RWPE2 (cell line): ENCODE measurements around the gene SYT10.
A peak's percentile ranks its signal among the peaks of the same experiment; 100 is the strongest.

Experiments
- ATAC-seq: fragments of 200-7000 bp; cut with Tn5 transposase; 3 replicates; pipeline ENCODE4 v1.9.1; 2021; ENCODE audit warnings: low read depth
- DNase-seq: peaks from one replicate; pipeline ENCODE4 v3.0.0-alpha.2; 2020; ENCODE audit warnings: low spot score
- H3K27ac ChIP-seq: fragments of 450-650 bp; 2 replicates; pipeline ENCODE4 v1.5.1; 2017; ENCODE audit warnings: mild to moderate bottlenecking; ENCODE audit not compliant: poor library complexity, severe bottlenecking
- H3K27me3 ChIP-seq: fragments of 250-450 bp; sonication (Bioruptor Pico); 2 replicates; pipeline ENCODE4 v1.5.1; 2021; ENCODE audit warnings: mild to moderate bottlenecking, moderate library complexity; ENCODE audit not compliant: insufficient read depth, poor library complexity, severe bottlenecking
- H3K36me3 ChIP-seq: fragments of 250-450 bp; sonication (Bioruptor Pico); 2 replicates; pipeline ENCODE4 v1.5.1; 2020; ENCODE audit warnings: low read depth, mild to moderate bottlenecking, moderate library complexity
- H3K4me1 ChIP-seq: fragments of 250-450 bp; sonication (Bioruptor Pico); 2 replicates; pipeline ENCODE4 v1.5.1; 2021; ENCODE audit warnings: mild to moderate bottlenecking, moderate library complexity; ENCODE audit not compliant: insufficient read depth, poor library complexity, severe bottlenecking
- H3K4me3 ChIP-seq: fragments of 250-450 bp; sonication (Bioruptor Pico); 2 replicates; pipeline ENCODE4 v1.5.1; 2021; ENCODE audit warnings: mild to moderate bottlenecking, moderate library complexity; ENCODE audit not compliant: severe bottlenecking
- H3K9me3 ChIP-seq: fragments of 250-450 bp; sonication (Bioruptor Pico); 2 replicates; pipeline ENCODE4 v1.5.1; 2021; ENCODE audit warnings: mild to moderate bottlenecking, moderate library complexity; ENCODE audit not compliant: severe bottlenecking
- TF ChIP-seq, protein P1 (sequence below): fragments of 450-650 bp; IDR thresholded peaks from one replicate; pipeline ENCODE4 v1.5.1; 2017; ENCODE audit warnings: mild to moderate bottlenecking, moderate library complexity; ENCODE audit not compliant: poor library complexity, severe bottlenecking

Gene SYT10

DNA sequence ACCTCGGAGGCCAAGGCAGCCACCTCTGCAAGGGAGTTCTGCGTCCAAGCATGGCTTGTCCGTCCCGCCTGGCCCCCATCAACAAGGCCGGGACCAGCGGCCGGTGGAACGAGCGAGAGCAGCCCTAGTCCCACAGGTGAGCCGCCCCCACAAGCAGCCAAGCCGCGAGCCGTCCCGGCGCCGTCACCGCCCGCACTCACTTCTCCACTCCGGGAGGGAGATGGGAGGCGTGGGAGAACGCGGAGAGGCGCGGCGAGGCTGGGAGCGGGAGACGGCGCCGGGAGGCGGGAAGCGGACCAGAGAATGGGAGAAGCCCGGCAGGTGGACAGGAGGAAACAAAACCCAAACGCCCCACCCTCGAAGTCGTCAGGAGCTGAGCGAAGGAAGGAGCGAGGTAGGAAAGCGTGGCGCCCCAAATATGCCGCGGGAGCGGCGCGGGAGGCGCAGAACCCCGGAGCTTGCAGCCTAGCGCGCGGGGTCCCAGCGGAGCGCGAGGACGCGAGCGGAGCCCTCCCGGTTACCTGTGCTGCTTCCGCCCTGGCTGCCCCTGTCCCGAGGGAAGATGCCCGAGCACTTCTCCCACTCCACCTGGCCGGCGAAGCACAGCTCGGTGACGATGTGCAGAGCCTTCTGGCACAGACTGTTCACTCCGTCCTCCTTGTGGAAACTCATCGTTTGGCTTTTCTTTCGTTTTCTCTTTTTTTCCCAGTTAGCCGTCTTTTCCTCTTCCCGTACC, 600 bp downstream of the SYT10 start:
- Histone ChIP-seq H3K4me3 (peak overlapping the region; percentile 38), H3K27ac (no peak overlapping the region), H3K27me3 (peaks cover 89% of the 10 kb centered on the region), H3K9me3 (no peaks in the 10 kb centered on the region), H3K36me3 (no peaks in the 10 kb centered on the region), H3K4me1 (no peaks in the 10 kb centered on the region)
- peak; percentile 36 for DNase-seq
- TF ChIP-seq, protein P1, sequence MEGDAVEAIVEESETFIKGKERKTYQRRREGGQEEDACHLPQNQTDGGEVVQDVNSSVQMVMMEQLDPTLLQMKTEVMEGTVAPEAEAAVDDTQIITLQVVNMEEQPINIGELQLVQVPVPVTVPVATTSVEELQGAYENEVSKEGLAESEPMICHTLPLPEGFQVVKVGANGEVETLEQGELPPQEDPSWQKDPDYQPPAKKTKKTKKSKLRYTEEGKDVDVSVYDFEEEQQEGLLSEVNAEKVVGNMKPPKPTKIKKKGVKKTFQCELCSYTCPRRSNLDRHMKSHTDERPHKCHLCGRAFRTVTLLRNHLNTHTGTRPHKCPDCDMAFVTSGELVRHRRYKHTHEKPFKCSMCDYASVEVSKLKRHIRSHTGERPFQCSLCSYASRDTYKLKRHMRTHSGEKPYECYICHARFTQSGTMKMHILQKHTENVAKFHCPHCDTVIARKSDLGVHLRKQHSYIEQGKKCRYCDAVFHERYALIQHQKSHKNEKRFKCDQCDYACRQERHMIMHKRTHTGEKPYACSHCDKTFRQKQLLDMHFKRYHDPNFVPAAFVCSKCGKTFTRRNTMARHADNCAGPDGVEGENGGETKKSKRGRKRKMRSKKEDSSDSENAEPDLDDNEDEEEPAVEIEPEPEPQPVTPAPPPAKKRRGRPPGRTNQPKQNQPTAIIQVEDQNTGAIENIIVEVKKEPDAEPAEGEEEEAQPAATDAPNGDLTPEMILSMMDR = no peak
- peak; percentile 74 for ATAC-seq

GRCh38 chr12:33438025-33438772, 1.4 kb downstream of the SYT10 start:
- TF ChIP-seq, protein P1 = no peak

GRCh38 chr12:33437598-33437997, 2.0 kb downstream of the SYT10 start:
- H3K4me3 ChIP-seq = no peak overlapping the region

More at GRCh38 chr12:33438025-33438772, 1.4 kb downstream of the SYT10 start:
- Histone ChIP-seq H3K9me3 (no peaks in the 10 kb centered on the region), H3K4me3 (no peak overlapping the region), H3K27me3 (peaks cover 84% of the 10 kb centered on the region), H3K27ac (no peak overlapping the region), H3K4me1 (no peaks in the 10 kb centered on the region), H3K36me3 (no peaks in the 10 kb centered on the region)
- DNase-seq = peak; percentile 24
- no peak for ATAC-seq

DNA sequence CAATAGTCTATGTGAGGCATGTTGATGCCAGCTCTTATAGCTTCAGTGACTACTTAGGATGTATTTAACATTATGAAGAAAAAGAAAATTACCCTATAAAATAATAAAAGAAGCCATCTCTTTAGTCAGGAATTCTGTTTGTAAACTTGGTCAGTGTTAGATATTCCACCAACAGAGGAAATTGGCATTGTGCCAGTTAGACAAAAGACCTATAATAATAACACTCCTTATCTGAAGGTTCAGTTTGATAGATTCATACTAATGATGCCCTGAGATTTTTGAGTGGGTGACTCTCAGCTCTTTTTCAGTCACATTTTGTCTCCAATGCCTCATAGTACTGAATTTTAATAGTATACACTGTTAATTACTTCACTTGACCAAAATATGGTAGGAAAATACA, 6.6 kb downstream of the SYT10 start:
- Histone ChIP-seq H3K36me3 (no peaks in the 10 kb centered on the region), H3K4me3 (no peak overlapping the region)
- no peak for ATAC-seq

More at GRCh38 chr12:33437598-33437997, 2.0 kb downstream of the SYT10 start:
- Histone ChIP-seq H3K27ac (no peak overlapping the region), H3K9me3 (no peaks in the 10 kb centered on the region), H3K4me1 (no peaks in the 10 kb centered on the region), H3K36me3 (no peaks in the 10 kb centered on the region), H3K27me3 (peaks cover 86% of the 10 kb centered on the region)
- ATAC-seq (no peak), DNase-seq (no peak)
- TF ChIP-seq, protein P1 = no peak

More for the DNA sequence above, 6.6 kb downstream of the SYT10 start:
- Histone ChIP-seq H3K27ac (no peak overlapping the region), H3K9me3 (no peaks in the 10 kb centered on the region), H3K27me3 (peaks cover 48% of the 10 kb centered on the region), H3K4me1 (no peaks in the 10 kb centered on the region)
- no peak for DNase-seq
- TF ChIP-seq, protein P1 = no peak
